ENCODE data around the gene ABCB11.
"Not testable (repeated sequence)": the region's sequence is repeated elsewhere in the genome, so short reads cannot be mapped to it uniquely, and the experiment has no call there.

ABCB11 gene

DNA sequence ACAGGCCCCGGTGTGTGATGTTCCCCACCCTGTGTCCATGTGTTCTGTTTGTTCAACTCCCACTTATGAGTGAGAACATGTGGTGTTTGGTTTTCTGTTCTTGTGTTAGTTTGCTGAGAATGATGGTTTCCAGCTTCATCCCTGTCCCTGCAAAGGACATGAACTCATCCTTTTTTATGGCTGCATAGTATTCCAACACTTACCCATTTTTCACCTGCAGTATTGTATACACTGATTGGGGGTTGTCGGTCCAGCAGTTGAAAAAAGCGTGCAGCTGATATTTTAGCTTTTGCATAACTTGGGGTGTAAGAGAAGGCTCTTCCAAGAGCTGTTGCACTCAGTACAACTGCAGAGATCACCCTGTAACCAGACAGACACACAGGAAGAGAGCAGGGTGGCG, 99.0 kb downstream of the ABCB11 start:
- not testable (repeated sequence) for DNase-seq (ENCODE audit: low read depth in 2 of 2)

DNA sequence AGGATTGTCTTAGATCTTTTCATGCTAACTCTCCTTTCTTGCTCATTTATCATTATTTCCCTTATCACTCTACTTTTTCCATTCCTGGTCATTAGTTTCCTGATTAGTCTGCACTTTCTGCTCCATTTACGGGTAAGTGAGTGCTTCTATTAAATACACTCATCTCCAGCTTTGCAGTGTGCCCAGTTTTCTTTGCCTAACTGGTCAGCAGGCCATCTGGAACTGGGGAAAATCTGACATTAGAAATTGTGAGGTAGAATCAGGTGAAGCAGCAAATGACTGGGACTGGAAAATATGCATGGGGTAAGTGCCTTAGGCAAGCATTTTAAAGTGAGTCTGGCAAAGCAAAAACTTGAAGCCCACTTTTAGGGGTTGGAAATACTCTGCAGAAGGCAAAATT, 100.9 kb downstream of the ABCB11 start:
- no peak for DNase-seq (ENCODE audit: low read depth in 2 of 2)

DNA sequence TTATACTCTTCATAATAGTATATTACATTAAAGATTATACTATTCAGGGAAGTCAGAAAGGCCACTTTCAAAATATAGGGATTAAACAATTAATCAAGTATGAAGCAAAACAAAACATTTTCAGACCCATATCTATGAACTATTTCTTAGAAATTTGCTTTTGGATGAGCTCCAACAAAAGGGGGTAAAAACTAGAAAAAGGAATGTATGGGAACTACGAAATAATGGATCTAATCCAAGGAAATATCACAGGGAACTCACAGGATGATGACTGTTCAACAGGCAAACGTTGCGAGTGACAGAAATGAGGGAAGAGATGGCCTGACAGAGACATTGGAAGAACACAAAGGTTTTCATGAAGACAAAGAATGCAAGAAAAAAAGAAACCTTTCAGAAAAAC, 102.1 kb downstream of the ABCB11 start:
- DNase-seq (ENCODE audit: low read depth in 2 of 2): no peak

GRCh38 chr2:168928113-168928831, 102.9 kb downstream of the ABCB11 start:
- no peak for DNase-seq (ENCODE audit: low read depth in 2 of 2)

GRCh38 chr2:168926621-168927386, 104.3 kb downstream of the ABCB11 start:
- no peak for DNase-seq (ENCODE audit: low read depth in 2 of 2)

DNA sequence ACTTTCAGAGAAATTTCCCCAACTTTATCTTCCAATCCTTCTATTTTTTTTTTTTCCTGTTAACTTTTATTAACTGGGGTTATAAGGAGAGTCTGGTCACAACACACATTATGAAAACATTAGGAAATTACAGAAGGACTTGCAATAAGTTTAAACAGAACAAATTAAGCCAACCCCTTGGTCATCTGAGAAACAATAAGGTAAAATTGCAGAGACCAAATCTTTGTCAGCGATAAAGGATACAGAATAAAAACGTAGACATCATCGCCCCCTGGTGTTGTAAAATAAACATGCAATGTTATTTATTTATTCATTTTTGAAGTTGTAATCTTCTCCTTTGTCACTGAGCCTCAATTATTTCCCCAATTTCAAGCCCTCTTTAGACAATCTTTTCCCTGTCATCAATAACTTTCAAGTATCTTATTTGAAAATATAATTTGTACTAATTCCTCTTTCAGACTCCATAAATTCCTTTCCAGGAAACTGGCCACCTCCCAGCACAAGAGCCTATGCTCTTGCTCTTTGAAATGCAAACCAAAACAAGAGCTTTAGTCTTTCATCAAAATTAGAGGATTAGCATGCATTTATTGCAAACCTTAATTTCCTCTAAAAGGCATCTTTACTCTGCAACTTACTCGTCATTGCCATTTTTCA, 110.5 kb downstream of the ABCB11 start:
- DNase-seq (ENCODE audit: low read depth in 2 of 2): no peak

DNA sequence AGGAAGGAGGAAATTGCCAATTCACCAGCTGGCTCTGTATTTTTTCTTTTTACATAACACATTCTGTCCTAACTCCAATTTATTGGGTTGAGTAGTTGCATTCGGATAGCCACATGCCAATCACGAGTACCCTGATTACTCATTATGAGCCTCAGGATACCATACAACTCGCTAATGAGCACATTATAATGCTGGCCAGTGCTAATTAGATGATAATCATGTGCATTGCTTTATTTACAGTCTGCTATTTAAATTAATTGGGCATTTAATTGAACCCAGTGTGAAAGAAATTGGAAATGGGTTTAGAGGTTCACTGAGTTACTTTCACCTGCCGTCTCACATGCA, 114.8 kb downstream of the ABCB11 start:
- DNase-seq (ENCODE audit: low read depth in 2 of 2): no peak

DNA sequence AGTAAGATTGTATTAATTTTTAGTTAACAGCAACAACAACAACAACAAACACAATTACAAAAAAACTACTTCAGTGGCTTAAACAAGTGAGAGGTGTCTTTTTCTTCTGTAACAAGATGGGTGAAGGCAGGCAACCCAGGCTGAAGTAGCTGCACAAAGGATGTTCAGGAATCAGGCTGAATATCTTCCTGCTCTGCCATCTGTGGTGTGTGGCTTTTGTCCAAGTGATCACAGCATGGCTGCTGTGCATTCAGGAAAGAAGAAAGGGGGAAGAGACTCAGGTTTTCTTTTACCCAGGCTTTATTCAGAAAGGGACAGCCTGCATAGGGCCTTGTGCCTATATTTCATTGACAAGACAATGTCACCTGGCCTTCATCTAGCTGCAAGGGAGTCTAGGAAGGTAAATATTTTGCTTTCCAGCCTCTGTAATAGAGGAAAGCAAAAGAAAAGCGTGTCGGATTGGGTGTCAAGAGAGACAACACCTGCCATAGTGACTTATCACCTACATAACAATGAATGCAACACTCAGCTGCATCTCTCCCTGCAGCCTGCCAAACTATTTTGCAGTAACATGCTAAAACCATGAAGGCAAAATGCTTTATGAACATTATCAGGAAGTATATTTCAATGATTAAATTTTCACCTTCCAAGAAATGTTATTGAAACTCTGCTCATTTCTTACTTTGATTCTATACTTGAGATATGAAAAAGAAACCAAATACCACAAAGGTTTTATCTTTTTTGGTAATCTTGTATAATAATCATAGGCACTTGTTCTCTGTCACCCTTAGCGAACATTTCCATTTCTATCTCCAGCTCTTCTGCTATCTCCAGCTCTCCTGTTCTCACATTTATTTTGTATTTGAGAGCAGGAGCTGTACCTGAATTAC, 115.4 kb downstream of the ABCB11 start:
- no peak for DNase-seq (ENCODE audit: low read depth in 2 of 2)

GRCh38 chr2:168913495-168913894, 117.6 kb downstream of the ABCB11 start:
- no peak for DNase-seq (ENCODE audit: low read depth in 2 of 2)

DNA sequence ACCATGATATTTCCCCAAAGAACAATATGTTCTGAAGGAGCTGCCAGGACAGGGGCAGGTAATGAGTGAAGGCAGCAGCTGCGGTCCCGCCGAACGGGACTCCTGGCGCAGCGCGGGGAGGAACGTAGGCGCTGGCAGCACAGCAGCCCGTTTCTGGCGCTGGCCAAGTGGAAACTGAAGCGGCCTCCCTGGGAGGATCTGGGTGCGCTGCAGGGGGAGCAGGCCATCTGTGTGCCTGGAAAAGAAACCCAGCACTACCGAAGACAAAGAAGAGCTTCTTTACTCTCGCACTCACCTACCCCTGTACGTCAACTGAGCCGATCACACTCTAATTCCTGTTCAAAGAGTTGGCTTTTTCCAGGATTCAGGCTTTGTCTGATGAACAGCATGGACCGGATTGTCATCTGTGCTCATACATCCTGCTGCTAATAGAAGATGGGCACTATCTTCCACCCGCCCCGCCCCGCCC, 118.2 kb downstream of the ABCB11 start:
- DNase-seq (ENCODE audit: low read depth in 2 of 2): no peak

DNA sequence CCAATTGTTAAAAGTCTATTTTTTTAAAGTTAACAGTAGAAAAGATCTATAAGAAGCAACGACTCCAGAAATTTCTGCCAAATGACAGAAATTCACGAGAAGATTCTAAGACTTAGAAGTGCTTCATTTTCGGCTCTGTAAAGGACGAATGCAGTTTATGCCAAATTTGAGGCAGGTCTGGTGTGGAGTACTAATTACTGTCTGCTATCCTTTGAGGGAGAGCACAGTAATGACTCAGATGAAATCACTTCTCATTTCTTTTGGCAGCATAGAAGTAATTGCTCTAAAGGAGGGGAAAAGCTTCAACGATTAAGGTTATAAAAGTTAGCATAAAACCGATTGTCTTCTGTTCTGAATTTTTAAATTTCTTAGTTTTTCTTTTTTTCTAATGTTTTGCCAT, 118.7 kb downstream of the ABCB11 start:
- no peak for DNase-seq (ENCODE audit: low read depth in 2 of 2)

DNA sequence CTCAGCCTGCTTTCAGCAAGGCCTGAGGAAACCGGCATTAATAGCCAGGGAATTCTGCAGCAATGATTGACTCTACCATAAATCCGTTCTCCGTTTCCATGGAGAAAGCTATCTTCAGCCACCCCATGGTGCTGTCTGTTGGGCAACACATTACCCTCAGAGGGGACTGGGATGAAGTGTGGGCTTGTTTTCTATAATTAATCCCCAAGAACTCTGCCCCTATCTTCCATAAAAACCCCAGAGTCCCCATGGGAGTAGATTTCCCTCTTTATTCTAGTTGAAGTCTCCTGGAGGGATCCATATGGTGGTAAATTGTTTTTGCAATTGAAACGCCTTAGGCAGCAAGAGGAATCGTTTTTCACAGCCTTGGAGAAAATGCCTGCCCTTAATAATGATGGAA, 120.8 kb downstream of the ABCB11 start:
- no peak for DNase-seq (ENCODE audit: low read depth in 2 of 2)

DNA sequence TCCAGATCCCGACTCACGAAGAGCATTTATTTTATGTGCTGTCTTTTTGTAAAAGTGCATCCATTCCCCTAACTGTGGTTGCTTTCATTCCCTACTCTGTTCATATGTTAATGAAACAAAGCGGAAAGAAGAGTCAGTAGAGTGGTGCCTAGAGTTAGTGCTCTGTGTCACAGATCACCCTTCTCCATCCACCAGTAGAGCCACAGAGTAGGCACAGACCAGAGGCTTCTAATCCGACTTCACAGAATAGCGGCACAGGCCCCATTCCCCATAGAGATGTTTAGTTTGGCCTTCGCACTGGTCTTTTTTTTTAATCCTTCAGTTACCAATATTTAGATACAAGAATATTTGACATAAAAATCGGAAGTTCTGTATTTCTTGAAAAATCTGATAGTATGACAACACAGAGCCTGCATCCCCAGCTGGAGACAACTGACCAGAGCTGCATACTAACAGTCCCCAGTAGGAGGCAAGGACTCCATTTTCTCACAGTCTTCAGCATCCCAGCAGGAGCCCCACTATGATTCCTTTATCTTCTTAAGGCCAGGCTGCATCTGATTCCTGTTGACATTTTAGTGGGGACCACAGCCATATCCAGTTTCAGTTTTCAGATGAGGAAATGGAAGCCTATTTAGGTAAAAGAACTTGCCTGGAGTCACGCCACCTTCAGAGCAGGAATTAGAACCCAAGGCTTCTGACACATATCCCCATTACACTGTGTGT, 123.0 kb downstream of the ABCB11 start:
- DNase-seq (ENCODE audit: low read depth in 2 of 2): no peak

DNA sequence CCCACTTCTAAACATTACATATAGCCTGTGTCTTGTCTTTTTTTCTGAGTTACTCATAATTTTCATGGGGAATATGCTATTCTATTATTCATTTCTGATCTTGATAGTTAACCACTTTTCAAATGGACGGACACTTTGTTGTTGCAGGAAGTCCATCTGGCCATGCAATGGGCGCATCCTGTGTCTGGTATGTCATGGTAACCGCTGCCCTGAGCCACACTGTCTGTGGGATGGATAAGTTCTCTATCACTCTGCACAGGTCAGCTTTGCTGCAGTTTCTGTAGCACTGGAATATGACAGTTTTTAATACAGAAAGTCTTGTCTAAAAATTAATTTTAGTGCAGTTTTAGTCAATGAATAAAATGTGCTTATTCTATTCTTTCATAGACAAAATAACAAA, 126.8 kb downstream of the ABCB11 start:
- no peak for DNase-seq (ENCODE audit: low read depth in 2 of 2)

DNA sequence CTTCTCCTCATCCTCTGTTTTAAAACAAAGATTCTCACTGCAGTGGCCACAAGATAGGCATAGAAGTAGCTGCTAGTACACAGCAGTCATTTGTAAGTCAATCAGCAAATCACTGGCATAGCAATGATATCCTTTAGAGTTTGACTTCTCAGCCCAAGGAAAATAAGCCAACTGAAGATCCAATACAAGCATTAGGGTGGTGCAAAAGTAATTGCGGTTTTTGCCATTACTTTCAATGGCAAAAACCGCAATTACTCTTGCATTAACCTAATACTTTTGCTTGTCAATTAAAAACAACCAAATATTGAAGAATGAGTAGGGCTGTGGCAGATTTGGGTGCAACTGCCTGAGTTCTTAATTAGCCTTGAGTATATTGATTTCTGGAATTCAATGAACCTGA, 127.2 kb downstream of the ABCB11 start:
- DNase-seq (ENCODE audit: low read depth in 2 of 2): no peak

DNA sequence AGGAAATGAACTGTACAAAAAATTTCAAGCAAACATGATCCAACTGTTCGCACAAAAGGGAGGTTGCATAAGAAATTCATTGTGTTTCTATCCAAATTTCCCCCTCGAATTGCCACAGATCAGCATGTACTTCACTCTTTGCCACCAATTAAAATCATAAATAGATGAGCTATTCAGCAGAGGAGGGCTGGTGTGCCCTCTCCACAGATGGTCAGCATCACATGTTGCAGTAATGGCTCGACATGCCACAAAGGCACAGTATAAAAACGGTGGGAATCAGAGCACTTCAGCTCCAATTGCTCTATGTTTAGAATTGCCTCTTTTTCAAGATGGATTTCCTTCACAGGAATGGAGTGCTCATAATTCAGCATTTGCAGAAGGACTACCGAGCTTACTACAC, 130.1 kb downstream of the ABCB11 start, which contains the start of gene G6PC2:
Gene G6PC2 (plus strand): TSS at position 289 of the 400 bp plus-strand sequence. CDS start 41 bp downstream, at position 330.
- no peak for DNase-seq (ENCODE audit: low read depth in 2 of 2)

DNA sequence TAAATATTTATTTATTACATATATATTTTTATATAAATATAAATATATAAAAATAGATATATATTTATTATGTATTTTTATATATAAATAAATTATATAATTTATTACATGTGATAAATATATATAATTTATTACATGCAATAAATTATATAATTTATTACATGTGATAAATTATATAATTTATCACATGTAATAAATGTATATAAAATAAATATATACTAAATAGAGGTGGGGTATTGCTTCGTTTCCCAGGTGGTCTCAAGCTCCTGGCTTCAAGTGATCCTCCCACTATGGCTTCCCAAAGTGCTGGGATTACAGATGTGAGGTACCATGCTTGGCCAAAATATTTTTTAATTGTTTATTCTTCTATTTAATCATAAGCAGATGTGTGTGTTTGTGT, 133.7 kb downstream of the ABCB11 start:
- DNase-seq (ENCODE audit: low read depth in 2 of 2): no peak

GRCh38 chr2:168896783-168897182, 134.3 kb downstream of the ABCB11 start:
- DNase-seq (ENCODE audit: low read depth in 2 of 2): no peak

GRCh38 chr2:168895771-168896170, 135.4 kb downstream of the ABCB11 start:
- DNase-seq (ENCODE audit: low read depth in 2 of 2): no peak

DNA sequence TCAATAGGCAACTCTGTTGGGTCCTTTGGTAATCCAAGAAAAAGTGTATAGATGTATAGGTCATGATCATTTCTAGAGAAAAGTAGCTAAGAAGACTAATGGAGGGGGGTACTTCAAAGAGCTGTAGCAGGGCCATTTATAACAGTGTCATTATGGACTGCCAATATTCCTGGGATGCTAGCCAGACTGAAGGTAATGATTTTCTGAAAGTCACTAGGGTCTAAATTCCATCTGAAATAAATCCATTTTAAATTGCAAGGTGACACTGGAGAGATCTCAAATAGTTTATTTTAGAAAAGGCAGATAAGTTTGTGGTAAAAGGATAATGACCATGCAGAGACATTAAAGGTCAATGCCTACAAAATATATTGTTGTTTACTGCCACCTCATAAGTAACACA, 136.4 kb downstream of the ABCB11 start:
- no peak for DNase-seq (ENCODE audit: low read depth in 2 of 2)

GRCh38 chr2:168894101-168894500, 137.0 kb downstream of the ABCB11 start:
- no peak for DNase-seq (ENCODE audit: low read depth in 2 of 2)
